ENCODE results near the gene ADAMTS3. TPM values are rescaled to one million over a fixed set of nuclear protein-coding genes. Genes with fewer than 3 reads are reported as not detected.

Gene ADAMTS3
- polyA plus RNA-seq, 1 donor (not counting 4 experiments of a cell fraction or from before 2014, with no cell fraction given): 0.09 TPM

DNA sequence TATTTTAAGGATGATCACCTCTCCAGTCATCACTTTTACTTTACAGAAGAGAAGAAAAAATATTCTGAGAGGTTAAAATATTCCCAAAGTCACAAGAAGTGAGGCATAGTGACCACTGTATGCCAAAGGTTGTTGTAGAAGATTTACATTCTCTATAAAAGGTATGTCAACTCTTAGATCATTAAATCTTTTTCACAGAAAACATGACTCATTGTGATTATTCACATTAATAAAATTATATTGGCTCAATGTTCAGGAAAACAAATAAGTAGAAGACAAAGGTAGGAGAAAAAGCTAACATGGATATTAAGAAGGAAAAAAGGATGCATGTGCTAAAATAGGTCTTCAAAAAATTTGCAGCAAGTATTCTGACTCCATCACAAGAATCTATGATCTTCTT is 82.0 kb downstream of the ADAMTS3 start:
- Histone ChIP-seq H3K4me3 (ENCODE audit: control insufficient read depth in 2 of 3, extremely low read depth in 1 of 3, insufficient read depth in 2 of 3, low read depth in 1 of 3, low read length in 3 of 3) (no peak overlapping the region), H3K9me1 (ENCODE audit: control insufficient read depth, extremely low read depth, insufficient read depth, low read length) (no peaks in the 10 kb centered on the region), H4K20me1 (ENCODE audit: control insufficient read depth, extremely low read depth, insufficient read depth, low read length) (no peaks in the 10 kb centered on the region), H3K27me3 (ENCODE audit: control insufficient read depth, extremely low read depth, insufficient read depth, low read length) (no peaks in the 10 kb centered on the region), H3K79me2 (ENCODE audit: control insufficient read depth, insufficient read depth, low read length) (no peaks in the 10 kb centered on the region), H3K9me3 (ENCODE audit: control insufficient read depth, low read depth, low read length) (no peaks in the 10 kb centered on the region), H3K4me2 (ENCODE audit: control insufficient read depth, extremely low read depth, insufficient read depth, low read depth, low read length) (no peak overlapping the region), H3K9ac (ENCODE audit: control insufficient read depth, extremely low read depth, insufficient read depth, low read length) (no peak overlapping the region), H2AFZ (ENCODE audit: control insufficient read depth, low read length) (no peak overlapping the region), H3K27ac (ENCODE audit: control insufficient read depth, insufficient read depth, low read length) (no peak overlapping the region), H3K4me1 (ENCODE audit: control insufficient read depth, extremely low read depth, insufficient read depth, low read length) (peaks cover 4% of the 10 kb centered on the region), H3K36me3 (ENCODE audit: control insufficient read depth in 2 of 2, extremely low read depth in 1 of 2, insufficient read depth in 2 of 2, low read length in 2 of 2) (no peaks in the 10 kb centered on the region)
- no peak for FAIRE-seq
- no peak for DNase-seq (ENCODE audit: low read depth, low spot score)
- dilution Hi-C loops (cut with MboI; ENCODE audit: extremely low pct_ligation_motif_present, low sequenced_read_pairs): no loop called here
- no peak for TF ChIP-seq EZH2 (IDR thresholded peaks at IDR 0.05; ENCODE audit: low read length)
- TF ChIP-seq, protein P1, sequence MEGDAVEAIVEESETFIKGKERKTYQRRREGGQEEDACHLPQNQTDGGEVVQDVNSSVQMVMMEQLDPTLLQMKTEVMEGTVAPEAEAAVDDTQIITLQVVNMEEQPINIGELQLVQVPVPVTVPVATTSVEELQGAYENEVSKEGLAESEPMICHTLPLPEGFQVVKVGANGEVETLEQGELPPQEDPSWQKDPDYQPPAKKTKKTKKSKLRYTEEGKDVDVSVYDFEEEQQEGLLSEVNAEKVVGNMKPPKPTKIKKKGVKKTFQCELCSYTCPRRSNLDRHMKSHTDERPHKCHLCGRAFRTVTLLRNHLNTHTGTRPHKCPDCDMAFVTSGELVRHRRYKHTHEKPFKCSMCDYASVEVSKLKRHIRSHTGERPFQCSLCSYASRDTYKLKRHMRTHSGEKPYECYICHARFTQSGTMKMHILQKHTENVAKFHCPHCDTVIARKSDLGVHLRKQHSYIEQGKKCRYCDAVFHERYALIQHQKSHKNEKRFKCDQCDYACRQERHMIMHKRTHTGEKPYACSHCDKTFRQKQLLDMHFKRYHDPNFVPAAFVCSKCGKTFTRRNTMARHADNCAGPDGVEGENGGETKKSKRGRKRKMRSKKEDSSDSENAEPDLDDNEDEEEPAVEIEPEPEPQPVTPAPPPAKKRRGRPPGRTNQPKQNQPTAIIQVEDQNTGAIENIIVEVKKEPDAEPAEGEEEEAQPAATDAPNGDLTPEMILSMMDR (optimal IDR thresholded peaks at IDR 0.05 in 1 of 3, IDR thresholded peaks at IDR 0.05 in 1 of 3, conservative IDR thresholded peaks at IDR 0.05 in 1 of 3; ENCODE audit: extremely low read depth in 1 of 3, insufficient read depth in 2 of 3, low read length in 3 of 3): no peak

DNA sequence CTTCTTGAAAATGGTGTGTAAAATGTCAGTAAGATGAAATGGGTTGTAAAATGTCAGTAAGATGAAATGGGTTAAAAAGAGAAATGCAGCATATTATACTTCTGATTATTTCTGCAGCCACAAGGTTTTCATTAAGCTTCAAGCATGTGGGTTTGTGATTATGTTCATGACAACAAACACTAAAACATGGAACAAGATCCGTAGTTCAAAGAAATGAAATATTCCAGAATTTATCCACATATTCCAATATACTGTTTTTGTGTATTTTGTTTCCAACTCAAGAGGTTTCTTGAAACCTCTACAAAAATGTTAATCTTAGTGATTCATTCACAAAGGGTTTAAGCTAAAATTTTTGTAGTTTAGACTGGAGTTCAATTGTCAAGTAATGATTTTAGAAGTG is 84.0 kb downstream of the ADAMTS3 start:
- no peak for FAIRE-seq

More for the DNA sequence above, 84.0 kb downstream of the ADAMTS3 start:
- no peaks in the 10 kb centered on the region for H3K9me3 ChIP-seq (ENCODE audit: control insufficient read depth, low read depth, low read length)
- H3K4me1 ChIP-seq (ENCODE audit: control insufficient read depth, extremely low read depth, insufficient read depth, low read length): peaks cover 4% of the 10 kb centered on the region
- H3K9ac ChIP-seq (ENCODE audit: control insufficient read depth, extremely low read depth, insufficient read depth, low read length): no peak overlapping the region
- H3K27me3 ChIP-seq (ENCODE audit: control insufficient read depth, extremely low read depth, insufficient read depth, low read length): no peaks in the 10 kb centered on the region
- no peaks in the 10 kb centered on the region for H3K36me3 ChIP-seq (ENCODE audit: control insufficient read depth in 2 of 2, extremely low read depth in 1 of 2, insufficient read depth in 2 of 2, low read length in 2 of 2)
- TF ChIP-seq EZH2 (IDR thresholded peaks at IDR 0.05; ENCODE audit: low read length): no peak
- TF ChIP-seq, protein P1 (optimal IDR thresholded peaks at IDR 0.05 in 1 of 3, IDR thresholded peaks at IDR 0.05 in 1 of 3, conservative IDR thresholded peaks at IDR 0.05 in 1 of 3; ENCODE audit: extremely low read depth in 1 of 3, insufficient read depth in 2 of 3, low read length in 3 of 3): no peak
- no peaks in the 10 kb centered on the region for H4K20me1 ChIP-seq (ENCODE audit: control insufficient read depth, extremely low read depth, insufficient read depth, low read length)
- no peak overlapping the region for H3K27ac ChIP-seq (ENCODE audit: control insufficient read depth, insufficient read depth, low read length)
- no peak for DNase-seq (ENCODE audit: low read depth, low spot score)
- dilution Hi-C loops (cut with MboI; ENCODE audit: extremely low pct_ligation_motif_present, low sequenced_read_pairs): no loop called here
- no peaks in the 10 kb centered on the region for H3K79me2 ChIP-seq (ENCODE audit: control insufficient read depth, insufficient read depth, low read length)
- no peaks in the 10 kb centered on the region for H3K9me1 ChIP-seq (ENCODE audit: control insufficient read depth, extremely low read depth, insufficient read depth, low read length)
- no peak overlapping the region for H2AFZ ChIP-seq (ENCODE audit: control insufficient read depth, low read length)
- H3K4me2 ChIP-seq (ENCODE audit: control insufficient read depth, extremely low read depth, insufficient read depth, low read depth, low read length): no peak overlapping the region
- H3K4me3 ChIP-seq (ENCODE audit: control insufficient read depth in 2 of 3, extremely low read depth in 1 of 3, insufficient read depth in 2 of 3, low read depth in 1 of 3, low read length in 3 of 3): no peak overlapping the region

All from keratinocyte (primary cell).